GM19467 (cell line): Measurements from ENCODE around the gene CARMIL1.

Experiments
- ATAC-seq: cut with Tn5 transposase; IDR thresholded peaks from one replicate; pipeline ENCODE4 v1.9.1; 2021; ENCODE audit warnings: mild to moderate bottlenecking, moderate library complexity; ENCODE audit not compliant: unreplicated experiment

The CARMIL1 gene

GRCh38 chr6:25404091-25404490 lies 124.9 kb downstream of the CARMIL1 start:
- no peak for ATAC-seq

- peak; percentile 88 for ATAC-seq
Measured at GRCh38 chr6:25404693-25405169, 125.6 kb downstream of the CARMIL1 start.

- ATAC-seq, result no peak
Measured at GRCh38 chr6:25405442-25405841, 126.3 kb downstream of the CARMIL1 start.

GRCh38 chr6:25407431-25407830 lies 128.3 kb downstream of the CARMIL1 start:
- no peak for ATAC-seq

- ATAC-seq, result no peak
Measured at GRCh38 chr6:25410102-25410501, 130.9 kb downstream of the CARMIL1 start.

GRCh38 chr6:25411316-25411950 lies 132.3 kb downstream of the CARMIL1 start:
- no peak for ATAC-seq

- ATAC-seq, result no peak
Measured at GRCh38 chr6:25413207-25413905, 134.2 kb downstream of the CARMIL1 start.

- ATAC-seq, result no peak
Measured at GRCh38 chr6:25414168-25414567, 135.0 kb downstream of the CARMIL1 start.

GRCh38 chr6:25414755-25415154 lies 135.6 kb downstream of the CARMIL1 start:
- ATAC-seq, result no peak

- no peak for ATAC-seq
Measured at GRCh38 chr6:25415274-25415673, 136.1 kb downstream of the CARMIL1 start.

GRCh38 chr6:25415701-25416100 lies 136.5 kb downstream of the CARMIL1 start:
- no peak for ATAC-seq

- ATAC-seq, result no peak
Measured at GRCh38 chr6:25417046-25417605, 138.0 kb downstream of the CARMIL1 start.

GRCh38 chr6:25418454-25419052 lies 139.4 kb downstream of the CARMIL1 start:
- no peak for ATAC-seq

- ATAC-seq, result no peak
Measured at GRCh38 chr6:25419879-25420278, 140.7 kb downstream of the CARMIL1 start.

- ATAC-seq, result no peak
Measured at GRCh38 chr6:25423358-25423757, 144.2 kb downstream of the CARMIL1 start.

- no peak for ATAC-seq
Measured at GRCh38 chr6:25424303-25424702, 145.1 kb downstream of the CARMIL1 start.

GRCh38 chr6:25427549-25427948 lies 148.4 kb downstream of the CARMIL1 start:
- no peak for ATAC-seq

GRCh38 chr6:25428758-25429317 lies 149.7 kb downstream of the CARMIL1 start:
- no peak for ATAC-seq

GRCh38 chr6:25431306-25431974 lies 152.3 kb downstream of the CARMIL1 start:
- no peak for ATAC-seq

GRCh38 chr6:25431975-25432307 lies 152.8 kb downstream of the CARMIL1 start:
- ATAC-seq, result no peak

GRCh38 chr6:25434921-25435320 lies 155.7 kb downstream of the CARMIL1 start:
- ATAC-seq, result no peak
